Astrocyte (in vitro differentiated cells and primary cell): ENCODE results near the gene ALX4. TPM values are rescaled to one million over a fixed set of nuclear protein-coding genes. Genes with fewer than 3 reads are reported as not detected.
A peak's percentile ranks its signal among the peaks of the same experiment; 100 is the strongest.

ENCODE experiments used
- DNase-seq: peaks from one replicate; pipeline ENCODE4 v3.0.0-alpha.2; 2010; ENCODE audit warnings: low read depth
- FAIRE-seq: peaks from 2 replicates; lab custom pipeline; 2011; peaks lifted over from hg19 to GRCh38; lab: Jason Lieb, UNC
- H2AFZ ChIP-seq: 2 replicates; pipeline ENCODE4 v1.6.0; 2012; ENCODE audit warnings: low read depth, low read length, inconsistent platforms
- H3K27ac ChIP-seq: 2 replicates; pipeline ENCODE4 v1.5.1; 2011; ENCODE audit warnings: low read depth, low read length, inconsistent platforms
- H3K27me3 ChIP-seq: 2 replicates; pipeline ENCODE4 v1.6.0; 2011; ENCODE audit warnings: low read length, inconsistent platforms; ENCODE audit not compliant: insufficient read depth
- H3K36me3 ChIP-seq: 2 replicates; pipeline ENCODE4 v1.5.1; 2011; ENCODE audit warnings: low read length, inconsistent platforms; ENCODE audit not compliant: insufficient read depth
- H3K4me1 ChIP-seq: 2 replicates; pipeline ENCODE4 v1.5.1; 2011; ENCODE audit warnings: low read length, inconsistent platforms; ENCODE audit not compliant: insufficient read depth
- H3K4me2 ChIP-seq: 2 replicates; pipeline ENCODE4 v1.6.0; 2012; ENCODE audit warnings: low read length, inconsistent platforms
- H3K4me3 ChIP-seq: 2 replicates; pipeline ENCODE4 v1.5.1; 2011; ENCODE audit warnings: low read depth, mild to moderate bottlenecking, low read length, inconsistent platforms; ENCODE audit not compliant: insufficient read depth
- H3K79me2 ChIP-seq: 2 replicates; pipeline ENCODE4 v1.6.0; 2012; ENCODE audit warnings: mild to moderate bottlenecking, low read length, inconsistent platforms; ENCODE audit not compliant: insufficient read depth
- H3K9ac ChIP-seq: 2 replicates; pipeline ENCODE4 v1.6.0; 2012; ENCODE audit warnings: mild to moderate bottlenecking, low read length, inconsistent platforms
- H3K9me3 ChIP-seq: 2 replicates; pipeline ENCODE4 v1.5.1; 2012; ENCODE audit warnings: low read depth, mild to moderate bottlenecking, low read length, inconsistent platforms; ENCODE audit not compliant: insufficient read depth
- H4K20me1 ChIP-seq: 2 replicates; pipeline ENCODE4 v1.6.0; 2012; ENCODE audit warnings: low read length, inconsistent platforms; ENCODE audit not compliant: insufficient read depth
- H3K27ac Mint-ChIP-seq: one replicate; pipeline ENCODE4 v1.8.0; 2021; ENCODE audit warnings: mild to moderate bottlenecking, mixed read lengths; ENCODE audit not compliant: unreplicated experiment
- H3K27me3 Mint-ChIP-seq: one replicate; pipeline ENCODE4 v1.8.0; 2021; ENCODE audit warnings: low read depth, mixed read lengths; ENCODE audit not compliant: unreplicated experiment
- H3K36me3 Mint-ChIP-seq: one replicate; pipeline ENCODE4 v1.8.0; 2021; ENCODE audit warnings: low read depth, mixed read lengths; ENCODE audit not compliant: unreplicated experiment
- H3K4me1 Mint-ChIP-seq: one replicate; pipeline ENCODE4 v1.8.0; 2021; ENCODE audit warnings: low read depth, mixed read lengths; ENCODE audit not compliant: unreplicated experiment
- H3K4me3 Mint-ChIP-seq: one replicate; pipeline ENCODE4 v1.8.0; 2021; ENCODE audit warnings: mild to moderate bottlenecking, moderate library complexity, mixed read lengths; ENCODE audit not compliant: unreplicated experiment
- H3K9me3 Mint-ChIP-seq: one replicate; pipeline ENCODE4 v1.8.0; 2021; ENCODE audit warnings: mild to moderate bottlenecking, mixed read lengths; ENCODE audit not compliant: unreplicated experiment
- CTCF ChIP-seq: IDR thresholded peaks from 2 replicates; pipeline ENCODE4 v1.5.1; 2011; ENCODE audit warnings: low read depth, mild to moderate bottlenecking, inconsistent platforms, low read length, moderate library complexity; ENCODE audit not compliant: insufficient read depth
- EZH2 ChIP-seq: IDR thresholded peaks from 2 replicates; pipeline ENCODE4 v1.6.1; 2012; ENCODE audit warnings: mild to moderate bottlenecking, low read length, inconsistent platforms; ENCODE audit not compliant: insufficient read depth
- total RNA-seq: library from RNA; stranded (reverse); gene quantifications from 2 replicates; pipeline ENCODE4 v1.2.1, GENCODE V29; 2021

The ALX4 gene
- total RNA-seq, 1 donor from 2014 or later = not detected

GRCh38 chr11:44235765-44236201 lies 74.2 kb downstream of the ALX4 start:
- Mint-ChIP-seq H3K9me3 (no peaks in the 10 kb centered on the region), H3K27me3 (no peaks in the 10 kb centered on the region), H3K4me3 (no peak overlapping the region), H3K4me1 (peaks cover 1% of the 10 kb centered on the region), H3K36me3 (peaks cover 4% of the 10 kb centered on the region), H3K27ac (no peak overlapping the region)
- H3K4me2 ChIP-seq = no peak overlapping the region
- no peak overlapping the region for H3K27ac ChIP-seq
- H3K9me3 ChIP-seq = no peaks in the 10 kb centered on the region
- no peak for FAIRE-seq
- H4K20me1 ChIP-seq = no peaks in the 10 kb centered on the region
- H3K9ac ChIP-seq = no peak overlapping the region
- H2AFZ ChIP-seq = no peak overlapping the region
- H3K4me3 ChIP-seq = no peak overlapping the region
- no peaks in the 10 kb centered on the region for H3K4me1 ChIP-seq
- H3K79me2 ChIP-seq = no peaks in the 10 kb centered on the region
- TF ChIP-seq EZH2 (no peak), CTCF (no peak)
- no peaks in the 10 kb centered on the region for H3K27me3 ChIP-seq
- peak; percentile 23 for DNase-seq
- H3K36me3 ChIP-seq = no peaks in the 10 kb centered on the region

- H3K27me3 Mint-ChIP-seq = no peaks in the 10 kb centered on the region
- H3K9me3 ChIP-seq = no peaks in the 10 kb centered on the region
- H3K79me2 ChIP-seq = no peaks in the 10 kb centered on the region
- no peak overlapping the region for H3K27ac ChIP-seq
- peaks cover 21% of the 10 kb centered on the region for H3K4me1 Mint-ChIP-seq
- peak; percentile 59 for DNase-seq
- H3K4me1 ChIP-seq = peaks cover 14% of the 10 kb centered on the region
- no peaks in the 10 kb centered on the region for H3K36me3 ChIP-seq
- H3K27ac Mint-ChIP-seq = peak overlapping the region; percentile 60
- peak overlapping the region; percentile 62 for H3K4me2 ChIP-seq
- no peak overlapping the region for H2AFZ ChIP-seq
- peak; percentile 17 for FAIRE-seq
- peaks cover 2% of the 10 kb centered on the region for H3K36me3 Mint-ChIP-seq
- no peaks in the 10 kb centered on the region for H3K9me3 Mint-ChIP-seq
- no peak overlapping the region for H3K4me3 ChIP-seq
- no peaks in the 10 kb centered on the region for H4K20me1 ChIP-seq
- no peak overlapping the region for H3K9ac ChIP-seq
- H3K4me3 Mint-ChIP-seq = no peak overlapping the region
- H3K27me3 ChIP-seq = no peaks in the 10 kb centered on the region
- no peak for TF ChIP-seq CTCF
- TF ChIP-seq EZH2 = no peak
Observed at GRCh38 chr11:44229624-44230023, 80.3 kb downstream of the ALX4 start.

GRCh38 chr11:44229098-44229497 lies 80.8 kb downstream of the ALX4 start:
- TF ChIP-seq CTCF (no peak), EZH2 (no peak)
- H3K36me3 ChIP-seq = no peaks in the 10 kb centered on the region
- Mint-ChIP-seq H3K4me3 (no peak overlapping the region), H3K27me3 (no peaks in the 10 kb centered on the region), H3K36me3 (peaks cover 2% of the 10 kb centered on the region), H3K4me1 (peaks cover 21% of the 10 kb centered on the region), H3K27ac (peak overlapping the region; percentile 60), H3K9me3 (no peaks in the 10 kb centered on the region)
- DNase-seq = peak; percentile 47
- peak overlapping the region; percentile 62 for H3K4me2 ChIP-seq
- no peaks in the 10 kb centered on the region for H4K20me1 ChIP-seq
- no peak overlapping the region for H3K4me3 ChIP-seq
- no peaks in the 10 kb centered on the region for H3K27me3 ChIP-seq
- no peak for FAIRE-seq
- H3K27ac ChIP-seq = no peak overlapping the region
- no peaks in the 10 kb centered on the region for H3K9me3 ChIP-seq
- H3K9ac ChIP-seq = no peak overlapping the region
- peaks cover 14% of the 10 kb centered on the region for H3K4me1 ChIP-seq
- no peak overlapping the region for H2AFZ ChIP-seq
- no peaks in the 10 kb centered on the region for H3K79me2 ChIP-seq
